ENCODE measurements around the gene ITIH3. TPM values are rescaled to one million over a fixed set of nuclear protein-coding genes. Genes with fewer than 3 reads are reported as not detected.

ITIH3 gene
- total RNA-seq, 3 donors from 2014 or later, result 0.72 to 1.4 (median 0.89) TPM

- intact Hi-C loops (cut with DNase I, micrococcal nuclease), result no loop called here
- no peaks in the 10 kb centered on the region for H3K9me3 ChIP-seq
- no peak for ATAC-seq
These were observed 44.6 kb downstream of the ITIH3 start for GRCh38 chr3:52839268-52839575.

GRCh38 chr3:52839892-52840545 lies 45.4 kb downstream of the ITIH3 start:
- H3K36me3 ChIP-seq (ENCODE audit: low read depth), result no peaks in the 10 kb centered on the region
- no peaks in the 10 kb centered on the region for H3K4me1 ChIP-seq (ENCODE audit: low read depth)
- ATAC-seq (no peak), DNase-seq (no peak)
- no peak for TF ChIP-seq CTCF (IDR thresholded peaks at IDR 0.05)
- no peaks in the 10 kb centered on the region for H3K9me3 ChIP-seq
- intact Hi-C loops (cut with DNase I, micrococcal nuclease), result no loop called here
- H3K4me3 ChIP-seq, result no peak overlapping the region

More at GRCh38 chr3:52839268-52839575, 44.6 kb downstream of the ITIH3 start:
- TF ChIP-seq CTCF (IDR thresholded peaks at IDR 0.05), result no peak
- peak in 1 of 3 donors; percentile 10 for DNase-seq
- Histone ChIP-seq H3K36me3 (ENCODE audit: low read depth) (no peaks in the 10 kb centered on the region), H3K4me3 (no peak overlapping the region), H3K4me1 (ENCODE audit: low read depth) (no peaks in the 10 kb centered on the region)

GRCh38 chr3:52841211-52841980 lies 46.8 kb downstream of the ITIH3 start:
- no peaks in the 10 kb centered on the region for H3K4me1 ChIP-seq (ENCODE audit: low read depth)
- TF ChIP-seq CTCF (IDR thresholded peaks at IDR 0.05), result no peak
- ATAC-seq (no peak), DNase-seq (no peak)
- H3K36me3 ChIP-seq (ENCODE audit: low read depth), result no peaks in the 10 kb centered on the region
- no peaks in the 10 kb centered on the region for H3K9me3 ChIP-seq
- H3K4me3 ChIP-seq, result no peak overlapping the region
- intact Hi-C loops (cut with DNase I, micrococcal nuclease), result no loop called here

DNA sequence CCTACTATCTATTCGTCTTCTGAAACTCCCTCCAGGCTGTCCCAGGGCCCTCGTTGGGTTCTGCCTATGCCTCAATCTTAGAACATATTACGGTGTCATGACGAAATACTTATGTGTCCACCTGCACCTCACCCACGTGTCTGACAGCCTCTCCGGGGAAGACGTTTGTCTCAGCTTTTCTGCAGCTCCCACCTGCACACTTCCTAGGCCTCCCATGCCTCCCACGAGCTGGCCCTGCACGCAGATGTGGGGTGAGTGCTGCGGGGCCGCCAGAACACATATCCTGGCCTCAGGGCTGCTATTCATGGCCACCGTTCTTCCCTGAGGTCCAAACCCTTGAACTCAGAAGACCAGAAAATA lies 47.4 kb downstream of the ITIH3 start:
- Histone ChIP-seq H3K4me1 (ENCODE audit: low read depth) (no peaks in the 10 kb centered on the region), H3K4me3 (no peak overlapping the region), H3K9me3 (no peaks in the 10 kb centered on the region), H3K36me3 (ENCODE audit: low read depth) (no peaks in the 10 kb centered on the region)
- DNase-seq (no peak), ATAC-seq (no peak)
- intact Hi-C loops (cut with DNase I, micrococcal nuclease), result no loop called here
- no peak for TF ChIP-seq CTCF (IDR thresholded peaks at IDR 0.05)

- H3K36me3 ChIP-seq (ENCODE audit: low read depth), result no peaks in the 10 kb centered on the region
- intact Hi-C loops (cut with DNase I, micrococcal nuclease), result no loop called here
- H3K4me3 ChIP-seq, result no peak overlapping the region
- TF ChIP-seq CTCF (IDR thresholded peaks at IDR 0.05), result no peak
- ATAC-seq, result no peak
- DNase-seq, result no peak
- H3K9me3 ChIP-seq, result no peaks in the 10 kb centered on the region
- H3K4me1 ChIP-seq (ENCODE audit: low read depth), result no peaks in the 10 kb centered on the region
These were observed 47.8 kb downstream of the ITIH3 start for GRCh38 chr3:52842424-52842823.
